GM12878 (cell line): ENCODE measurements around the gene GOLGA8H. TPM values are rescaled to one million over a fixed set of nuclear protein-coding genes. Genes with fewer than 3 reads are reported as not detected.
"Not testable (repeated sequence)": the region's sequence is repeated elsewhere in the genome, so short reads cannot be mapped to it uniquely, and the experiment has no call there.

Source experiments
- ATAC-seq: fragments of 200-7000 bp; cut with Tn5 transposase; 3 replicates; pipeline ENCODE4 v1.9.1; 2020; ENCODE audit warnings: mild to moderate bottlenecking, moderate library complexity
- BruUV-seq: library from RNA; stranded (reverse); fragments of 400-500 nt; replicated peaks from 2 replicates; lab custom pipeline; 2021; lab: Mats Ljungman, UMichigan
- CTCF ChIA-PET: fragments of 300-600 bp; sonication (Branson Sonifier 250); formaldehyde crosslinking; extraction: SDS; loops from one replicate; lab custom pipeline; 2021; ENCODE audit warnings: inconsistent platforms; lab: Yijun Ruan, JAX
- POLR2A ChIA-PET: fragments of 350-600 bp; formaldehyde crosslinking; extraction: SDS; loops from one replicate; lab custom pipeline; 2021; ENCODE audit warnings: inconsistent platforms; lab: Charles Lee
- RAD21 ChIA-PET: fragments of 300-600 bp; sonication (Branson Sonifier 250); formaldehyde crosslinking; loops from one replicate; lab custom pipeline; 2023; ENCODE audit warnings: antibody characterized with exemption; ENCODE audit not compliant: unreplicated experiment; lab: Charles Lee
- SMC1A ChIA-PET: fragments of 300-600 bp; sonication (Branson Sonifier 250); formaldehyde crosslinking; loops from one replicate; lab custom pipeline; 2023; ENCODE audit not compliant: unreplicated experiment, uncharacterized antibody; lab: Charles Lee
- DNase-seq: peaks from one replicate; pipeline ENCODE4 v3.0.0-alpha.2; 2011; ENCODE audit warnings: low read depth, low spot score
- FAIRE-seq: peaks from 3 replicates; lab custom pipeline; 2011; peaks lifted over from hg19 to GRCh38; lab: Jason Lieb, UNC
- H2AFZ ChIP-seq: 2 replicates; pipeline ENCODE4 v1.6.0; 2011; ENCODE audit warnings: low read depth, low read length, control low read depth; ENCODE audit not compliant: control insufficient read depth
- H3K27ac ChIP-seq: 2 replicates; pipeline ENCODE4 v1.5.1; 2011; ENCODE audit warnings: control low read depth; ENCODE audit not compliant: control insufficient read depth, insufficient read depth
- H3K27me3 ChIP-seq, 2 experiments: replicated peaks in 1 of 2; 2 replicates each; pipeline versions ENCODE4 v1.6.0 to v1.6.1; 2011; ENCODE audit warnings: low read length in 1 of 2; ENCODE audit not compliant: control insufficient read depth in 2 of 2, insufficient read depth in 2 of 2
- H3K36me3 ChIP-seq, 2 experiments: 2 replicates each; pipeline ENCODE4 v1.5.1; 2011; ENCODE audit warnings: low read length in 1 of 2; ENCODE audit not compliant: control insufficient read depth in 2 of 2, insufficient read depth in 2 of 2
- H3K4me1 ChIP-seq: 2 replicates; pipeline ENCODE4 v1.6.1; 2011; ENCODE audit warnings: mild to moderate bottlenecking, low read length, moderate library complexity, mixed read lengths; ENCODE audit not compliant: control insufficient read depth, insufficient read depth
- H3K4me2 ChIP-seq: 2 replicates; pipeline ENCODE4 v1.6.0; 2011; ENCODE audit warnings: control low read depth; ENCODE audit not compliant: control insufficient read depth, insufficient read depth
- H3K4me3 ChIP-seq: fragments of 200-600 bp; sonication (generic); 2 replicates; pipeline ENCODE4 v1.5.1; 2016
- H3K79me2 ChIP-seq: 2 replicates; pipeline ENCODE4 v1.6.0; 2011; ENCODE audit warnings: low read length; ENCODE audit not compliant: control insufficient read depth, insufficient read depth
- H3K9ac ChIP-seq: 2 replicates; pipeline ENCODE4 v1.8.0; 2011; ENCODE audit warnings: low read length, control low read depth, mixed read lengths; ENCODE audit not compliant: control insufficient read depth, insufficient read depth
- H3K9me3 ChIP-seq: replicated peaks from 3 replicates; pipeline ENCODE4 v1.5.1; 2011; ENCODE audit warnings: mild to moderate bottlenecking, low read length; ENCODE audit not compliant: control insufficient read depth, insufficient read depth
- H4K20me1 ChIP-seq: 2 replicates; pipeline ENCODE4 v1.6.0; 2011; ENCODE audit not compliant: control insufficient read depth, insufficient read depth
- ATF7 ChIP-seq: fragments of 450-650 bp; IDR thresholded peaks from 2 replicates; pipeline ENCODE4 v1.6.1; 2016; ENCODE audit warnings: low read depth, mild to moderate bottlenecking
- CREB1 ChIP-seq: IDR thresholded peaks from 2 replicates; pipeline ENCODE4 v1.6.1; 2012; ENCODE audit warnings: low read depth, mild to moderate bottlenecking, inconsistent platforms
- NFYB ChIP-seq: IDR thresholded peaks from 2 replicates; pipeline ENCODE4 v1.6.1; 2011; ENCODE audit warnings: low read depth, mild to moderate bottlenecking, low read length, improper control_type of control experiment, moderate library complexity; ENCODE audit not compliant: insufficient read depth
- NKRF ChIP-seq: fragments of 450-650 bp; conservative IDR thresholded peaks from 2 replicates; pipeline ENCODE4 v1.6.1; 2017; ENCODE audit warnings: mild to moderate bottlenecking, moderate library complexity
- RBBP5 ChIP-seq: fragments of 200-600 bp; sonication (generic); conservative IDR thresholded peaks from 2 replicates; pipeline ENCODE4 v1.6.1; 2016
- TAF1 ChIP-seq: IDR thresholded peaks from 2 replicates; pipeline ENCODE4 v1.6.1; 2011; ENCODE audit warnings: mild to moderate bottlenecking, low read depth, low read length, borderline replicate concordance
- WGBS: methylation state at CpG from one replicate; pipeline ENCODE4 v1.1.6; 2016; ENCODE audit warnings: low lambda C conversion rate; ENCODE audit not compliant: insufficient replicate concordance, insufficient coverage; ENCODE audit errors: missing lambda C conversion rate; 5-methylcytosine and 5-hydroxymethylcytosine counted together
- in situ Hi-C: fragments of 300-500 bp; cut with MboI; formaldehyde crosslinking; loops from 9 replicates; pipeline ENCODE4 v1.14.3; 2018; ENCODE audit warnings: mixed read lengths
- intact Hi-C: fragments of 100-400 bp; cut with micrococcal nuclease; formaldehyde crosslinking; loops from one replicate; pipeline ENCODE4 v1.14.2; 2022; ENCODE audit not compliant: unreplicated experiment
- polyA plus RNA-seq, 11 experiments: library from polyadenylated mRNA; depleted of rRNA in 4 of 11; unstranded in 6 of 11; stranded (reverse) in 5 of 11; fragments of >200 nt; fragmentation: Nextera tagmentation in 4 of 11; fragmentation: Illumina TruSeq in 1 of 11; extraction: Ambion mirVana in 4 of 11; extraction: Trizol in 1 of 11; gene quantifications; 1 replicate in 1 of 11; 2 replicates in 10 of 11; pipeline versions ENCODE4 v1.2.1 to v1.2.3, GENCODE V29; 2011 to 2016; ENCODE audit warnings: inconsistent platforms in 2 of 11, missing spikeins in 2 of 11, low read depth in 1 of 11
- total RNA-seq, 4 experiments: library from RNA; depleted of rRNA in 3 of 4; stranded (reverse); fragments of >200 nt in 3 of 4; fragmentation: Illumina TruSeq in 1 of 4; extraction: Trizol in 1 of 4; gene quantifications; 2 replicates each; pipeline versions ENCODE4 v1.2.1 to v1.2.3, GENCODE V29; 2013 to 2021
- TF ChIP-seq, protein P1 (sequence below), 3 experiments: IDR thresholded peaks in 2 of 3; conservative IDR thresholded peaks in 1 of 3; 2 replicates each; pipeline ENCODE4 v1.5.1; 2011; ENCODE audit warnings: low read depth in 3 of 3, low read length in 3 of 3, mild to moderate bottlenecking in 3 of 3, control low read depth in 2 of 3, moderate library complexity in 2 of 3, inconsistent platforms in 1 of 3, mixed read lengths in 1 of 3; ENCODE audit not compliant: control insufficient read depth in 2 of 3, insufficient read depth in 1 of 3; ENCODE audit errors: extremely low read depth in 1 of 3

The GOLGA8H gene
- total and polyA plus RNA-seq, 10 of the 15 experiments (the other 5 are each of a cell fraction or from before 2014, with no cell fraction given): 0.18 to 0.56 (median 0.39) TPM; not detected in 4

- RAD21 ChIA-PET, H3K9ac ChIP-seq, H3K4me3 ChIP-seq, H3K27me3 ChIP-seq, H3K27ac ChIP-seq, H4K20me1 ChIP-seq, SMC1A ChIA-PET, H3K79me2 ChIP-seq, in situ Hi-C loops, H3K4me1 ChIP-seq, FAIRE-seq, BruUV-seq, DNase-seq, POLR2A ChIA-PET, H3K9me3 ChIP-seq, intact Hi-C loops, H3K36me3 ChIP-seq, H3K4me2 ChIP-seq, H2AFZ ChIP-seq, CTCF ChIA-PET, ATAC-seq: not testable (repeated sequence)
- 0% methylated on average over 1 of the region's 3 CpGs for WGBS
- TF ChIP-seq, protein P1, sequence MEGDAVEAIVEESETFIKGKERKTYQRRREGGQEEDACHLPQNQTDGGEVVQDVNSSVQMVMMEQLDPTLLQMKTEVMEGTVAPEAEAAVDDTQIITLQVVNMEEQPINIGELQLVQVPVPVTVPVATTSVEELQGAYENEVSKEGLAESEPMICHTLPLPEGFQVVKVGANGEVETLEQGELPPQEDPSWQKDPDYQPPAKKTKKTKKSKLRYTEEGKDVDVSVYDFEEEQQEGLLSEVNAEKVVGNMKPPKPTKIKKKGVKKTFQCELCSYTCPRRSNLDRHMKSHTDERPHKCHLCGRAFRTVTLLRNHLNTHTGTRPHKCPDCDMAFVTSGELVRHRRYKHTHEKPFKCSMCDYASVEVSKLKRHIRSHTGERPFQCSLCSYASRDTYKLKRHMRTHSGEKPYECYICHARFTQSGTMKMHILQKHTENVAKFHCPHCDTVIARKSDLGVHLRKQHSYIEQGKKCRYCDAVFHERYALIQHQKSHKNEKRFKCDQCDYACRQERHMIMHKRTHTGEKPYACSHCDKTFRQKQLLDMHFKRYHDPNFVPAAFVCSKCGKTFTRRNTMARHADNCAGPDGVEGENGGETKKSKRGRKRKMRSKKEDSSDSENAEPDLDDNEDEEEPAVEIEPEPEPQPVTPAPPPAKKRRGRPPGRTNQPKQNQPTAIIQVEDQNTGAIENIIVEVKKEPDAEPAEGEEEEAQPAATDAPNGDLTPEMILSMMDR (IDR thresholded peaks at IDR 0.05 in 2 of 3, conservative IDR thresholded peaks at IDR 0.05 in 1 of 3; ENCODE audit: control insufficient read depth in 2 of 3, extremely low read depth in 1 of 3, insufficient read depth in 1 of 3, low read depth in 3 of 3, low read length in 3 of 3): 0 out of 6 replicates have a peak, but pooled peaks of 1 of the 3 experiments have one; percentile 4
These were observed 17.5 kb downstream of the GOLGA8H start for GRCh38 chr15:30621342-30621741.

- FAIRE-seq: peak; percentile 35
- Histone ChIP-seq H2AFZ (peak within 1 kb of the TSS; percentile 67), H3K9ac (peak within 1 kb of the TSS; percentile 89), H3K27ac (peak within 1 kb of the TSS; percentile 70), H3K79me2 (peaks cover 39% of the 10 kb centered on the region), H3K4me3 (peak within 1 kb of the TSS; percentile 78)
- DNase-seq: peak; percentile 93
- BruUV-seq, H3K4me2 ChIP-seq, intact Hi-C loops, H4K20me1 ChIP-seq, H3K4me1 ChIP-seq, H3K36me3 ChIP-seq, H3K9me3 ChIP-seq, H3K27me3 ChIP-seq, CTCF ChIA-PET: not testable (repeated sequence)
- in situ Hi-C loops: loop anchor here (25.0 kb wide), 1 partner anchor 712 kb away; the partner anchor contains the start of gene KLF13
- ChIA-PET RAD21 (interaction anchor here (0.7 kb wide), 1 partner anchor 1989 kb away, joined by 3 read pairs; no protein-coding TSS in a partner anchor), SMC1A (interaction anchor here (0.6 kb wide), 2 partner anchors 40 to 1989 kb away, joined by 3 read pairs; no protein-coding TSS in a partner anchor), POLR2A (interaction anchor here (0.6 kb wide), 1 partner anchor 1989 kb away, joined by 3 read pairs; no protein-coding TSS in a partner anchor)
- WGBS: under 1% methylated on average over 31 of the region's 35 CpGs
- ATAC-seq: peak; percentile 94
- TF ChIP-seq CREB1: 0 out of 2 replicates have a peak, but pooled peaks have one; percentile 16
- peak; percentile 37; the same call in 1 of the 2 replicates for TF ChIP-seq TAF1
- peak; percentile 99 for TF ChIP-seq NKRF
- 0 out of 2 replicates have a peak, but pooled peaks have one; percentile 34 for TF ChIP-seq RBBP5
- TF ChIP-seq ATF7: peak; percentile 39
- TF ChIP-seq NFYB: peak; percentile 77
- TF ChIP-seq, protein P1 (IDR thresholded peaks at IDR 0.05 in 2 of 3, conservative IDR thresholded peaks at IDR 0.05 in 1 of 3; ENCODE audit: control insufficient read depth in 2 of 3, extremely low read depth in 1 of 3, insufficient read depth in 1 of 3, low read depth in 3 of 3, low read length in 3 of 3): peak in 1 of 3 experiments; percentile 14; a peak in 1 of 6 replicates
These were observed 21.8 kb downstream of the GOLGA8H start, which contains the start of gene ARHGAP11B for GRCh38 chr15:30625436-30626193. Gene ARHGAP11B, plus strand, starts transcription at chr15:30626128.
